Measurements from ENCODE around the gene CYP46A1. TPM values are rescaled to one million over a fixed set of nuclear protein-coding genes. Genes with fewer than 3 reads are reported as not detected.

Gene CYP46A1
- total RNA-seq, 1 experiment from 2014 or later = not detected

DNA sequence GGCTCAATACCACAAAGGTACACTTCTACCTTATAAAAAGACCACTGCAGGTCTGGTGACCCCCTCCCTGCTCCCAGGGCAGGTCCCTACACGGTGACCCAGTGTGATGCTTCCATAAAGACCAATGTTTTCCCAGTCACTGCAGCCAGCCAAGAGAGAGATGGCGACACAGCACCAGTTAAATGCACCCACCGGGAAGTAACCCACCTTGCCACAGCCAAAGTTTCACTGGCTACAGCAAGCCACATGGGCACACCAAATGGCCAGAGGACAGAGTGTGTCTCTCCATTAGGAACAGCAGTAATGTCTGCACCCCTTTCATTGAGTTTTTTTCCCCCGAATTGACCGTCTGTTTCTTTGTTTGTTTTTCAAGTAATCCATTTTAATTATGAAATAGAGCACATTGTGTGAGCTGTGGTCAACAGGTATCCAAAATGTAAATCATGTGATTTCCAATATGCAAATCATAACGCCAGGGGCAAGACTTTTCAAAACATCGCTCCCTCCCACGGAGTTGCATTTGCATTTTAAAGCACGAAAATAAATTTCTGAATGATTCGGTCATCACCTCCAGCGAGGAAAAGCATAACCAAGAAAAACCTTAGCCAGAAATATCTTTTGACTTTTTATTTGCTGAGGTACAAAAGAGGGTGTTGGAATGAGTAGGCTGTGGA, 60.2 kb downstream of the CYP46A1 start:
- DNase-seq (ENCODE audit: low spot score) = peak; percentile 40

GRCh38 chr14:99744873-99745224, 60.8 kb downstream of the CYP46A1 start:
- no peak for DNase-seq (ENCODE audit: low spot score)

DNA sequence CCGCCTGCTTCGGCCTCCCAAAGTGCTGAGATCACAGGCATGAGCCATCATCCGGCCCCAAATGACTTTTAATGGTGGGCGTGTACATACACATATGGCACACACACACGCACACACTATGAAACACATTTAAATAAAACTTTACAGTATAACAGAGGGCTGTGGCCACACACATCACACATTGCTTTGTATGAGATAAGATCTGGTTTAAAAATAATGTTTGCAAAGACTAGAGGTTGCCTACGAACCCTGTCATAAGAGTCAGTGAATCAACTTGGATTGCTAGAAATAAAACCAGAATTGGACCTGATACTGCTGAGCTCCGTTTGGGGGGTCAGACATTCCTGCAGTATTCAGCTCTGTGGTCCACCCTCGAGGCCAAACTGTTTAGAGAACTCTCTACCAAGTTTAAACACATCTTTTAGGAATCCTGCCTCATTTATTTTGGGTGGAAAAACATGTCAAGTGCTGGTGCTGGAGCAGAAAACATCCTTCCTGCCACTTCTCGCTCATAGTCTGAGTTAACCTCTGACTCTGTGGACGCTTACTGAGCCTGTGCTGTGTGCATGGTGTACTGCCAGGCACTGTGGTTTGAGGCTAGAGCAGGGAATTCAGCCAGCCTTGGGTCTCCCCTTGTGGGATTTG, 61.3 kb downstream of the CYP46A1 start:
- DNase-seq (ENCODE audit: low spot score) = peak; percentile 69

DNA sequence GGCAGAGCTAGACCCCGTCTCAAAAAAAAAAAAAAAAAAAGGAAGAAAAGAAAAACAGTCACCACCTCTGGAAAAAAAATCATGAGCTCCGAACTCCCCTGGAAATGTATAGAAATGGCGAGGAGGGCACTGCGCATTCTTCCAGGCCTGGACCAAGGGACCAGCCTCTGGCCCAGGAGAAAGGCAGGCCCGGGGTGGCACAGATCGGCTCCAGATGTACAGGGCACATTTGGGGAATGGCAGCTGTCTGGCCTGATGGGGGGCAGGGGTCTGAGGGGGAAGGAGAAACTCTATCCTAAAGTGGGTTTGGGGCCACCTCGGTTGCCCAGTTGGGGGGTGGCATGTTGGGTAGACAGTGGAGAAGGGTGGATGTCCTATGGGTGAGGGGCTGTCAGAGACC, 63.1 kb downstream of the CYP46A1 start:
- no peak for DNase-seq (ENCODE audit: low spot score)

DNA sequence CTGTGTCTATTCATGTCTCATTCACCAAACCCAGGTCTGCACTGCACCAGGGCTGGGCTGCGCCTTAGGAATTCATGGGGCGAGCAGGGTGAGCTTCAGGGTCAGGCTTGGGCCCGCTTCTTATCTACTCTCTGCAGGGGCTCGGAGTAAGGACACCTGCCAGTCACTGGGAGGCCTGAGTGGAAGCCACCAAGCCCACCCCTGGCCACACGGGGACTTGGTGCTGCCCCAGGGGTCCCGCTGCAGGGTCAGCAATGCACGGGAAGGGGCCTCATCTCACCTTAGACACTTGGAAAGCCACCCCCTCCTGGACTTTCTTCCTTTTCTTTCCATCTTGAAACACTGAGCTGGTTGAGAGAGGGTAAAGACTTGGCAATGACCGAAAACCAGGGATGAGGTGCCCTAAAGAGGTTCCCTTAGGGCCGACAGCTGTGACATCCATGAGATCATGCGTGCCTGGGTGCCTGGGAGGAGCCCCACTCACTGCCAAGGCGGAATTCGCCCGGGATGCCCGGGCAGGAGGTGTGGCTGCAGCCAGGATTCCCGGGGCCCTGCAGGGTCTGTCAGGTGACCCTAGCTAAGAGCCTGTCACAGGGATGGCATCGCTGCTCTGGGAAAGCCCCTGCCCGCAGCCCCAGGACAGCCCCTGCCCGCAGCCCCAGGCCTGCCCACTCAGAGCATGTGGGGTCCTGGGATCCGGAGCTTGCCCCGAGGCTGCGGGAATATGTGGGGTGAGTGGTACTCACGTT, 63.7 kb downstream of the CYP46A1 start:
- no peak for DNase-seq (ENCODE audit: low spot score)

GRCh38 chr14:99748529-99748928, 64.4 kb downstream of the CYP46A1 start:
- DNase-seq (ENCODE audit: low spot score) = no peak

GRCh38 chr14:99749142-99749541, 65.0 kb downstream of the CYP46A1 start:
- DNase-seq (ENCODE audit: low spot score) = no peak

DNA sequence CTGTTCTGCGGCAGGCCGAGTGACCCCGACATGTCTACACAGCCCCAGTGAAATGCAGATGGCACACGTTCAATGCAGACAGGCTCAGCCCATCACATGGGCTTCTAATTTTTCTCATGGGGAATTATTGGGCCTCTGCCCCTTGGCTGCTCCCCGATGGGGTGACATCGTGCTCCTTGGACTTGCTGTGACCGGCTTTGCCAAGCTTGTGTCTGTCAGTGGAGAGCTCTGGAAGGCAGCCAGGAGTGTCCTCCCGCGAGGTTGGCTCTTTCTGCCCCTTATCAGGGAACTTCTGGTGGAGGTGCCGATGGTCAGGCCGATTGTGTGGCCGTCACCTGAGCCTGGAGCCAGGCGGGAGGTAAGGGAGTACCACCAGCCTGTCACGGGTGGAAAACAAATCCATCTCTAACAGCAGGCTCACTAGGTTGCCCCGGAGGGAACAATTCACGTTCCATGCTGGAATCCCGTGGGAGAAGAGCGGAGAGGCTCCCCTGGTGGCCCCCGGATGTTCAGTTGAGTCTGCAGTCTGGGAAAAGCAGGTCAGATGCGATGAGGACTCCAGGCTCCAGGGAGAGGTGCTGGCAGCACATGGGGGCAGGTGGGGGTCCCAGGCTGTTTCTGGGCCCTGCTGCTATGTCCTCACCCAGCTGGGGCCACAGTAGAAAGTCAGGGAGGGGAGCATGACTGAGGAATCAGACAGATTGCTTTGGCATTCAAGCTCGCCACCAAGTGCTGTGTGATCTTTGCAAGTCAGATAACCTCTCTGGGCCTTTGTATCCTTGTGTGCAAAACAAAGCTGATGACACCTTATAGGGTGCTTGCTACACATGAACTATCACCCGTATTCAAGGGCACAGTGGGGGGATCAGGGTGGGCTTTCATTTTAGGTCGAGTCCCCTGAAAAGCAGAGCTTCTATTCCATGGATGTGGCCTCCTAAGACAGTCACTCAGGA, 65.9 kb downstream of the CYP46A1 start:
- no peak for DNase-seq (ENCODE audit: low spot score)

DNA sequence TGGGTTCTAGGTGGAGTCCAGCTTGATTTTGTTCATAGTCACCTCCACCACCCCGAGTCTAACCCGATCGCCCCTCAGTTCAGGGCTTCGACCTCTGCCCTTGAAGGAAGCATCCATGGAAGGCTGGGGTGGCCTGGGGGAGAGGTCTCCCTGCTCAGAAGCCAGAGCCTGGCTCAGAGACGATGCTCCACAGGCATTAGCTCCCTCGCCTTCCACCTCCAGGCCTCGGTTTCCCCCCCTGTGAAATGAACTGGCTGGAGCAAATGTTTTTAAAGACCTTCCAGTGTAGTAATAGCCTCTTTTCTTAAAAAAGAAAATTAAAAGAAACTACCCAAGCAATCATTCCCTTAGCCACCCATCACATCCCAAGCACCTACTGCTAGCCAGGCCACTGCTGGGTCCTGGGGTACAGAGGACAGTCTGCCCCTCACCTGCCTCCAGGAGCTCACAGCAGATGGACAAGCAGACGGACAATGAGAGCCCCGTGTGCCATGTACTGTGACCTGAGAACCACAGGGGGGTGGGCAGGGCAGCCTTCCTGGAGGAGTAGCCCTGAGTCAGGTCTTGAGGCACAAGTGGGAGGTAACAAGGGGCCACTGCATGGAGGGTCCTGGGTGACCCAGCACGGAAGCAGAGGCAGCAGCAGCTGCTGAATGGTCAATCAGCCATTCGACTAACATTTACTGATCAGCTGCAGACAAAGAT, 66.8 kb downstream of the CYP46A1 start:
- no peak for DNase-seq (ENCODE audit: low spot score)

GRCh38 chr14:99751539-99752485, 67.7 kb downstream of the CYP46A1 start:
- DNase-seq (ENCODE audit: low spot score) = peak; percentile 43

DNA sequence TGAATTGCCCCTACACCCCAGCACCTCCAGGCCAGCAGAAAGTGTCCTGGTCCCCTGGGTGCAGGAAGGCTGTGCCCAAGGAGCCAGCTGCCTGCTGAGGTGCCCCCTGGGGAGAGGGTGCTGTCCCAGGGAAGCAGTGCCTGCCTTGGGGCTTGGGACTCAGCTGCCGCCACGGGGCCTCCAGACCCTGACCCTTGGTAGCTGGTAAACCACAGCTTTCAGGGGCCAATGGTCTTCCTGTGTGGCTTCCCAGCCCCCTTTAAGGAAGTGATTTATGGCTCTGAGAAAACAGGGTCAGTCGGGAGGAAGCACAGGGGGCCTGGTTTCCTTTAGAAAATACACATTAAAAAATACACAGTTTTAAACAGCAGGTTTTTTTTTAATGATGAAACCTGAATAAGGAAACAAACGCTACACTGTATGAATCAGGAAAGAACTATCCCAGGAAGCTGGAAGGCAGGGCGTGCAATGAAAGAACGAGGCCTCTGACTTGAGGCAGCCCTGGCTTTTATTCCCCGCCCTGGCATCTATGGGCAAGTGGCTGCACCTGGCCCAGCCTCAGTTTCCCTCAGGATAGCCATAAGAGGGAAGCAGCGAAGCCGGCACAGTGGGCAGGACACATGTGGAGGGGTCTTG, 68.5 kb downstream of the CYP46A1 start:
- DNase-seq (ENCODE audit: low spot score) = no peak

DNA sequence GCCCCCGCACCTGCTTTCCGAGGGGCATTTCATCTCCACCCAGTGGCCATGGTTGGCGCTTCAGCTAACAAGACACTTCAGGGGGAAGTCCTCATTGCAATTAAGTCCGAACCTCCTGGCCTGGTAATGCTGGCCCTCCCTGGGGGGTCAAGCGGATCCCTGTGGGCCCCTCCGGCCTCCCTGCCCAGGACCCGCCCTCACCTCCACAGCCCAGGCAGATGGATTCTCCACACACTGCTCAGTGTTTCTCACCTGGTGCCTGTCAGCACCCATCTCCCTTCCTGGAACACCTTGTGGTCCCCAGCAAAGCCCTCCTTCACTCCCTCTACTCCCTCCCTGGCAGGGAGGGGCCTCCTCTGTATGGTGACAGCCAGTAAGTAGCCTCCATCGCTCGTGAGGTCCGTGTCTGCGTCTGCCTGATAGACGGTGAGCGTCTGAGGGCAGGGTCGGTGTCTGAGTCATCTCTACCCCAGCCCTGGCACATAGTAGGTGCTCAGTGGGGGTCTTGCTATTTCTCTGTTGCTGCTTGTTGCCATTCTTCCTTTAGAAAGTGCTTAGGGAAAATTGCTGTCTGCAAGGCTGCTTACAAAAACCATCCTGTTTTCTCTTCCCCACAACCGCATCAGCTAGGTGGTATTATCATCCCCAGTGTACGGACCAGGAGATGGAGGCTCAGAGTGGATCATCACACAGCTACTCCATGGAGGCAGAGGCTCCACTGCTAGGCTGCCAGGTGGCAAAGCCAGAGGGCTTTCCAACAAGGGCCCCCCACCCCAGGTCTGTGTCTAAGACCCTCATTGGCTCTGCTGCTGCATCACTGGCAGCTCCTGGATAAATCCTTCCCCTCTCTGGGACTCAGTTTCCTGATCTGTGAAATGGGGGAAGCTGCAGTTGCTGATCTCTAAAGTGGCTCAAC, 69.4 kb downstream of the CYP46A1 start:
- DNase-seq (ENCODE audit: low spot score) = no peak

GRCh38 chr14:99754141-99755067, 70.3 kb downstream of the CYP46A1 start:
- DNase-seq (ENCODE audit: low spot score) = peak; percentile 33

DNA sequence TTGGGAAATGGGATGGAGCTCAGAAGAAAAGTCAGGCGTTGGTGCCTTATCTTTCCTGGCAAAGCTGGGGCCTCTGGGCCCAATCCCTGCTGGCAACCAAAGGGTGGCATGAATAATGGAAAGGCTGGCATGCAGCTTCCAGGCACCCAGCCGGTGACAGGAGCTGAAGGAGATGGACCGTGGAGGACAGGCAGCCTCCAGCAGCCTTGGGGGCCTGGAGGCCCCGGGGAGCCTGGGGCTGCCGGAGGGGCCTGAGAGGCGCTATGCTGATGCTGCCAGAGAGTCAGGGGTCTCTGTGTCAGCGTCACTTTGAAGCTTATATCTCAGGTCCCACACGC, 70.9 kb downstream of the CYP46A1 start:
- no peak for DNase-seq (ENCODE audit: low spot score)

DNA sequence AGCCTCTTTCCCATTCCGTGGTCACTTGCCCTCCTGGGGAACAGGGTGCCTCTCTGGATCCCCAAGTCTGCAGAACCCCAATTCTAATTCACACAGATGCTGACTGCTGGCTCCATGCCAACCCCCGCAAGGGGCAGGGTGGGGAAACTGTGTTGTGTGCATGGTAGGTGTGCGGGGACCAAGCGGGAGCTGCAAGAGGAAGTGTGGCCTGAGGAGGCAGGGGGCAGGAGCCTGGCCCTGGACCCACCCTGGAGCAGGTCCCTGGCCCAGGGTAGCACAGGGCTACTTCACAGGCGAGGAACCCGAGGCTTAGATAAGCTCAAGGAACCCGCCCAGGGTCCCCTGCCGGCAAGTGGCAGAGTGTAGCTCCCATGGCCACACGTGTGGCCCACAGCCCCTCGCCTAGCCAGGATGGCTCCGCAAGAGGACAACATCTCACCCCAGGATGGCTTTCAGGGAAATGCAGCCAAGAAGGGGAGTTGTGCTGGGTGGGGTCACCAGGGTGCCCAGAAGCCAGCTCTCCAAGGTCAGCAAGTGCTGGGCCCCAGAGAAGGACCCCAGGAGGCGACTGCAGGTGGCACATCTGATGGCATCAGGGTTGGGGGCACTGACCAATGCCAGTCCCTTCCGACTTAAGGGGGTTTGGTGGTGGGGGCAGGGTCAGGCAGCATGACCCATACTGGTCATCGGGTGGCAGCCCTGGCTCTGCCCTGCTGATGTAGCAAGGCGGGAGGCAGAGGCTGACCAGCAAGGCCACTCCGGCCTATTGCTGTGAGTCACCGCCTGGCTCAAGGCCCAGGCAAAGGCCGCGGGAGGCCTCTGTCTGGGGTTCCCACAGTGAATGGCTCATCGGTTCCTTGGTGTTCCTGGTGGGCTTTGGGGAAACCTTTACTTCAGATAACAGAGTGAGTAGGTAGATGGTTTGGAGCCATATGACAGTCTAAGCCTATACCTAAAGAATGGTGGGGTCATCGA, 71.8 kb downstream of the CYP46A1 start:
- peak; percentile 46 for DNase-seq (ENCODE audit: low spot score)

GRCh38 chr14:99756796-99757195, 72.7 kb downstream of the CYP46A1 start:
- no peak for DNase-seq (ENCODE audit: low spot score)

Data from H4 (cell line).